HCT116 (cell line): ENCODE measurements around the gene FSTL4.

Experiments
- EZH2 ChIP-seq: fragments of 200-600 bp; sonication (generic); IDR thresholded peaks from 2 replicates; pipeline ENCODE4 v1.6.1; 2017; ENCODE audit warnings: antibody characterized with exemption, mixed run types
- JUND ChIP-seq: IDR thresholded peaks from 2 replicates; pipeline ENCODE4 v1.6.1; 2012
- POLR2A ChIP-seq: IDR thresholded peaks from 2 replicates; pipeline ENCODE4 v1.7.0; 2011; ENCODE audit warnings: borderline replicate concordance; ENCODE audit not compliant: insufficient read depth, insufficient read length; ENCODE audit errors: extremely low read depth
- RAD21 ChIP-seq: IDR thresholded peaks from 2 replicates; pipeline ENCODE4 v1.6.1; 2012; ENCODE audit warnings: low read depth, mild to moderate bottlenecking
- SRF ChIP-seq: IDR thresholded peaks from 2 replicates; pipeline ENCODE4 v1.6.1; 2012; ENCODE audit warnings: low read depth
- ZFX ChIP-seq: fragments of 450-650 bp; IDR thresholded peaks from 2 replicates; pipeline ENCODE4 v1.6.1; 2017
- TF ChIP-seq, protein P1 (sequence below), 3 experiments: fragments of 200-600 bp in 1 of 3; sonication (generic) in 1 of 3; IDR thresholded peaks in 2 of 3; conservative IDR thresholded peaks in 1 of 3; 2 replicates each; pipeline ENCODE4 v1.5.1; 2012 to 2017; ENCODE audit warnings: low read depth in 2 of 3, low read length in 2 of 3, antibody characterized with exemption in 1 of 3, borderline replicate concordance in 1 of 3, control low read depth in 1 of 3, mild to moderate bottlenecking in 1 of 3, mixed read lengths in 1 of 3, mixed run types in 1 of 3, moderate library complexity in 1 of 3; ENCODE audit not compliant: insufficient read depth in 1 of 3
- TF ChIP-seq, protein P2 (sequence below): IDR thresholded peaks from 2 replicates; pipeline ENCODE4 v1.6.1; 2012
- TF ChIP-seq, protein P3 (sequence below): IDR thresholded peaks from 2 replicates; pipeline ENCODE4 v1.6.1; 2011; ENCODE audit warnings: mild to moderate bottlenecking, low read length, moderate library complexity; ENCODE audit not compliant: insufficient replicate concordance; ENCODE audit errors: extremely low read depth

DNA sequence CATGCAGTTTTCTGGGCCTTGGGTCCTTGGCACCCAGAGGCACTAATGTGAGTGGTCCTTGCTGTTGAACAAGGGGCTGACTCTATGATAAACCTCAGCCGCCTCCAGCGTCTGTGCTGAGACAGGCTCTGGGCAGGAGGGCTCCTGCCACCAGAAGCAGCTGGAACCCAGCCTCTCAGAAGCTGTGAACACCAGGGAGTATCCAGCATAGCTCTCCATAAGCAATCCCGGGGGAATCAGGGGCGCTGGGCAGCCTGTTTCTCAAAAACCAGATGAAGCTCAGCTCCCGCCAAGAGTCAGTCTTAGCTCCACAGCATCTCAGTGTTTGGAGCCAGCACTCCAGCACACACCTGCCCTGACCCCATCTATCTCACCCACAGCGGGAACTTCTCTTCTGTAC, 390.3 kb downstream of the FSTL4 start:
- TF ChIP-seq JUND (no peak), SRF (no peak), RAD21 (no peak), ZFX (no peak), EZH2 (no peak), POLR2A (no peak)
- TF ChIP-seq, protein P1, sequence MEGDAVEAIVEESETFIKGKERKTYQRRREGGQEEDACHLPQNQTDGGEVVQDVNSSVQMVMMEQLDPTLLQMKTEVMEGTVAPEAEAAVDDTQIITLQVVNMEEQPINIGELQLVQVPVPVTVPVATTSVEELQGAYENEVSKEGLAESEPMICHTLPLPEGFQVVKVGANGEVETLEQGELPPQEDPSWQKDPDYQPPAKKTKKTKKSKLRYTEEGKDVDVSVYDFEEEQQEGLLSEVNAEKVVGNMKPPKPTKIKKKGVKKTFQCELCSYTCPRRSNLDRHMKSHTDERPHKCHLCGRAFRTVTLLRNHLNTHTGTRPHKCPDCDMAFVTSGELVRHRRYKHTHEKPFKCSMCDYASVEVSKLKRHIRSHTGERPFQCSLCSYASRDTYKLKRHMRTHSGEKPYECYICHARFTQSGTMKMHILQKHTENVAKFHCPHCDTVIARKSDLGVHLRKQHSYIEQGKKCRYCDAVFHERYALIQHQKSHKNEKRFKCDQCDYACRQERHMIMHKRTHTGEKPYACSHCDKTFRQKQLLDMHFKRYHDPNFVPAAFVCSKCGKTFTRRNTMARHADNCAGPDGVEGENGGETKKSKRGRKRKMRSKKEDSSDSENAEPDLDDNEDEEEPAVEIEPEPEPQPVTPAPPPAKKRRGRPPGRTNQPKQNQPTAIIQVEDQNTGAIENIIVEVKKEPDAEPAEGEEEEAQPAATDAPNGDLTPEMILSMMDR (IDR thresholded peaks at IDR 0.05 in 2 of 3, conservative IDR thresholded peaks at IDR 0.05 in 1 of 3; ENCODE audit: borderline replicate concordance in 1 of 3, insufficient read depth in 1 of 3, low read depth in 2 of 3, low read length in 2 of 3): no peak
- TF ChIP-seq, protein P2, sequence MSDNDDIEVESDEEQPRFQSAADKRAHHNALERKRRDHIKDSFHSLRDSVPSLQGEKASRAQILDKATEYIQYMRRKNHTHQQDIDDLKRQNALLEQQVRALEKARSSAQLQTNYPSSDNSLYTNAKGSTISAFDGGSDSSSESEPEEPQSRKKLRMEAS: no peak
- TF ChIP-seq, protein P3, sequence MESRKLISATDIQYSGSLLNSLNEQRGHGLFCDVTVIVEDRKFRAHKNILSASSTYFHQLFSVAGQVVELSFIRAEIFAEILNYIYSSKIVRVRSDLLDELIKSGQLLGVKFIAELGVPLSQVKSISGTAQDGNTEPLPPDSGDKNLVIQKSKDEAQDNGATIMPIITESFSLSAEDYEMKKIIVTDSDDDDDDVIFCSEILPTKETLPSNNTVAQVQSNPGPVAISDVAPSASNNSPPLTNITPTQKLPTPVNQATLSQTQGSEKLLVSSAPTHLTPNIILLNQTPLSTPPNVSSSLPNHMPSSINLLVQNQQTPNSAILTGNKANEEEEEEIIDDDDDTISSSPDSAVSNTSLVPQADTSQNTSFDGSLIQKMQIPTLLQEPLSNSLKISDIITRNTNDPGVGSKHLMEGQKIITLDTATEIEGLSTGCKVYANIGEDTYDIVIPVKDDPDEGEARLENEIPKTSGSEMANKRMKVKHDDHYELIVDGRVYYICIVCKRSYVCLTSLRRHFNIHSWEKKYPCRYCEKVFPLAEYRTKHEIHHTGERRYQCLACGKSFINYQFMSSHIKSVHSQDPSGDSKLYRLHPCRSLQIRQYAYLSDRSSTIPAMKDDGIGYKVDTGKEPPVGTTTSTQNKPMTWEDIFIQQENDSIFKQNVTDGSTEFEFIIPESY: no peak
